Liver (tissue), 3 donors: Measurements from ENCODE around the gene TSSC4.

Source experiments
- ATF3 ChIP-seq: IDR thresholded peaks from 2 replicates; pipeline ENCODE4 v1.6.1; 2016; ENCODE audit warnings: antibody characterized with exemption
- CTCF ChIP-seq: fragments of 150-350 bp; IDR thresholded peaks from 2 replicates; pipeline ENCODE4 v1.5.1; 2017; ENCODE audit warnings: improper control_type of control experiment, low read depth, low read length; ENCODE audit not compliant: missing input control
- FOXA1 ChIP-seq: IDR thresholded peaks from 2 replicates; pipeline ENCODE4 v1.6.1; 2016; ENCODE audit warnings: antibody characterized with exemption
- GABPA ChIP-seq, 2 donors: IDR thresholded peaks in 1 of 2; conservative IDR thresholded peaks in 1 of 2; 2 replicates each; pipeline ENCODE4 v1.6.1; 2016; ENCODE audit warnings: antibody characterized with exemption in 2 of 2, mild to moderate bottlenecking in 1 of 2, moderate library complexity in 1 of 2
- JUND ChIP-seq, 2 donors: IDR thresholded peaks; 2 replicates each; pipeline ENCODE4 v1.6.1; 2016; ENCODE audit warnings: antibody characterized with exemption in 2 of 2
- REST ChIP-seq: IDR thresholded peaks from 2 replicates; pipeline ENCODE4 v1.6.1; 2016; ENCODE audit warnings: antibody characterized with exemption, mild to moderate bottlenecking
- SP1 ChIP-seq: IDR thresholded peaks from 2 replicates; pipeline ENCODE4 v1.6.1; 2018; ENCODE audit warnings: antibody characterized with exemption, mild to moderate bottlenecking
- YY1 ChIP-seq: IDR thresholded peaks from 2 replicates; pipeline ENCODE4 v1.6.1; 2016; ENCODE audit warnings: antibody characterized with exemption, mild to moderate bottlenecking
- donor health status: healthy.
- donor health status: healthy.

GRCh38 chr11:2366733-2367132, 33.8 kb upstream of the TSSC4 start:
- no peak for TF ChIP-seq ATF3
- no peak for TF ChIP-seq YY1
- no peak for TF ChIP-seq REST
- TF ChIP-seq SP1: no peak
- TF ChIP-seq CTCF: no peak
- TF ChIP-seq GABPA (IDR thresholded peaks at IDR 0.05 in 1 of 2, conservative IDR thresholded peaks at IDR 0.05 in 1 of 2): no peak
- no peak for TF ChIP-seq JUND (IDR thresholded peaks at IDR 0.05)
- TF ChIP-seq FOXA1: no peak
